Endothelial cell (in vitro differentiated cells): ENCODE data around the gene SDK2. TPM values are rescaled to one million over a fixed set of nuclear protein-coding genes. Genes with fewer than 3 reads are reported as not detected.
A peak's percentile ranks its signal among the peaks of the same experiment; 100 is the strongest.

ENCODE experiments used
- DNase-seq: peaks from one replicate; pipeline ENCODE4 v3.0.0; 2021; ENCODE audit warnings: low spot score
- H3K27ac Mint-ChIP-seq: one replicate; pipeline ENCODE4 v1.8.0; 2021; ENCODE audit warnings: mixed read lengths, inconsistent platforms; ENCODE audit not compliant: unreplicated experiment
- H3K27me3 Mint-ChIP-seq: one replicate; pipeline ENCODE4 v1.8.0; 2021; ENCODE audit warnings: mild to moderate bottlenecking, moderate library complexity, mixed read lengths, inconsistent platforms; ENCODE audit not compliant: unreplicated experiment
- H3K36me3 Mint-ChIP-seq: one replicate; pipeline ENCODE4 v1.8.0; 2021; ENCODE audit warnings: mild to moderate bottlenecking, low read depth, mixed read lengths, inconsistent platforms; ENCODE audit not compliant: unreplicated experiment
- H3K4me1 Mint-ChIP-seq: one replicate; pipeline ENCODE4 v1.8.0; 2021; ENCODE audit warnings: mild to moderate bottlenecking, mixed read lengths, inconsistent platforms; ENCODE audit not compliant: unreplicated experiment
- H3K4me3 Mint-ChIP-seq: one replicate; pipeline ENCODE4 v1.8.0; 2021; ENCODE audit warnings: mild to moderate bottlenecking, mixed read lengths, inconsistent platforms; ENCODE audit not compliant: unreplicated experiment
- H3K9me3 Mint-ChIP-seq: one replicate; pipeline ENCODE4 v1.8.0; 2021; ENCODE audit warnings: mixed read lengths, inconsistent platforms; ENCODE audit not compliant: unreplicated experiment
- total RNA-seq: library from RNA; stranded (reverse); fragmentation: NEBNext Ultra II Directional; extraction: Animal tissue kit (Norgen Biotek cat#: 25700); gene quantifications from one replicate; pipeline ENCODE4 v1.2.1, GENCODE V29; 2021; ENCODE audit not compliant: unreplicated experiment
- TF ChIP-seq, protein P1 (sequence below): fragments of 200-600 bp; sonication (generic); IDR thresholded peaks from one replicate; pipeline ENCODE4 v1.5.0; 2021; ENCODE audit warnings: antibody characterized with exemption; ENCODE audit not compliant: unreplicated experiment

The SDK2 gene
- total RNA-seq, 1 donor from 2014 or later: 2.4 TPM

DNA sequence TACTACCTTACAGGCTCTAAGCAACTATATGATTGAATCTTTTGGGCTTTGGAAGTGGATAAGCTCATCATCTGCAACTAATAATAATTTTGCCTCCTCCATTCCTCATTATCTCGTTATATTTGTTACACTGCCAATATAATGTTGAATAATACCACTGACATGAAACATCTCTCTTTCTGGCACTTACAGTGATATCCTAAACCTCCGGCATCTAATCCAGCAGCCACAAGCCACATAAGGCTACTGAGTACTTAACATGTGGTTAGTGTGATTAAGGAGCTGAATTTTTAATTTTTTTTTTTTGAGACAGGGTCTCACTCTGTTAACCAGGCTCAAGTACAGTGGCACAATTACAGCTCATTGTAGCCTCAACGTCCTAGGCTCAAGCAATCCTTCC, 342.1 kb downstream of the SDK2 start:
- no peak for DNase-seq
- TF ChIP-seq, protein P1, sequence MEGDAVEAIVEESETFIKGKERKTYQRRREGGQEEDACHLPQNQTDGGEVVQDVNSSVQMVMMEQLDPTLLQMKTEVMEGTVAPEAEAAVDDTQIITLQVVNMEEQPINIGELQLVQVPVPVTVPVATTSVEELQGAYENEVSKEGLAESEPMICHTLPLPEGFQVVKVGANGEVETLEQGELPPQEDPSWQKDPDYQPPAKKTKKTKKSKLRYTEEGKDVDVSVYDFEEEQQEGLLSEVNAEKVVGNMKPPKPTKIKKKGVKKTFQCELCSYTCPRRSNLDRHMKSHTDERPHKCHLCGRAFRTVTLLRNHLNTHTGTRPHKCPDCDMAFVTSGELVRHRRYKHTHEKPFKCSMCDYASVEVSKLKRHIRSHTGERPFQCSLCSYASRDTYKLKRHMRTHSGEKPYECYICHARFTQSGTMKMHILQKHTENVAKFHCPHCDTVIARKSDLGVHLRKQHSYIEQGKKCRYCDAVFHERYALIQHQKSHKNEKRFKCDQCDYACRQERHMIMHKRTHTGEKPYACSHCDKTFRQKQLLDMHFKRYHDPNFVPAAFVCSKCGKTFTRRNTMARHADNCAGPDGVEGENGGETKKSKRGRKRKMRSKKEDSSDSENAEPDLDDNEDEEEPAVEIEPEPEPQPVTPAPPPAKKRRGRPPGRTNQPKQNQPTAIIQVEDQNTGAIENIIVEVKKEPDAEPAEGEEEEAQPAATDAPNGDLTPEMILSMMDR: no peak
- Mint-ChIP-seq H3K4me3 (no peak overlapping the region), H3K9me3 (no peaks in the 10 kb centered on the region), H3K27me3 (no peaks in the 10 kb centered on the region), H3K36me3 (no peaks in the 10 kb centered on the region), H3K4me1 (peaks cover 29% of the 10 kb centered on the region), H3K27ac (no peak overlapping the region)

DNA sequence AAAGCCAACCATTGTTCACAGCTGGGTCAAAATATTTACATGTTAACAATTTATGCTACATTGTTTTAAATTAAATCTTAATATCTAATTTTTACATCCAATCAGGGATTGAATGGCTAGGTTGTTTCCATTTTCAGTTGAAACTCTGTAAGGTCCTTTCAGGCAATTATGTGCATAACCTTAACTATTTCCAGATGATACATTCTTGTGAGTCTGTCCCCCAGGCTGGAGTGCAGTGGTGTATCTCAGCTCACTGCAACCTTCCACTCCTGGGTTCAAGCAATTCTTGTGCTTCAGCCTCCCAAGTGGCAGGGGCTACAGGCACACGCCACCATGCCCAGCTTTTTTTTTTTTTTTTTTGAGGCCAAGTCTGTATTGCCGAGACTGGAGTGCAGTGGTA, 342.9 kb downstream of the SDK2 start:
- peaks cover 25% of the 10 kb centered on the region for H3K4me1 Mint-ChIP-seq
- no peaks in the 10 kb centered on the region for H3K36me3 Mint-ChIP-seq
- H3K27me3 Mint-ChIP-seq: no peaks in the 10 kb centered on the region
- H3K27ac Mint-ChIP-seq: no peak overlapping the region
- DNase-seq: no peak
- TF ChIP-seq, protein P1: no peak
- H3K4me3 Mint-ChIP-seq: no peak overlapping the region
- no peaks in the 10 kb centered on the region for H3K9me3 Mint-ChIP-seq

DNA sequence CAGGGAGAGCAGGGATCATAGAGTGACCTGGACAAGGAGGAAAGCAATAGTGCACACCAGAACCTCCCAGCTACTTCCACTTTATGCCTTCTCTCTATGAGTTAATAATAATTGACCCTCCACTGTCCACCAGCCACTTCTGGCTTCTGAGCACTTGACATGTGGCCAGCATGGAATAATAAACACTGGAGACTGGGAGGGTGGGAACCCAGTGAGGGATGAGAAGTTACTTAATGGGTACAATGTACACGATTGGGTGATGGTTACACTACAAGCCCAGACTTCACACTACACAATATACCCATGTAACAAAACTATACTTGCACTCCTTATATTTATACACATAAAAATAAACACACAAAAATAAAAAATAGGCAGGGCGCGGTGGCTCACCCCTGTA, 343.9 kb downstream of the SDK2 start:
- no peaks in the 10 kb centered on the region for H3K27me3 Mint-ChIP-seq
- peaks cover 18% of the 10 kb centered on the region for H3K4me1 Mint-ChIP-seq
- DNase-seq: no peak
- H3K36me3 Mint-ChIP-seq: no peaks in the 10 kb centered on the region
- H3K27ac Mint-ChIP-seq: no peak overlapping the region
- no peaks in the 10 kb centered on the region for H3K9me3 Mint-ChIP-seq
- TF ChIP-seq, protein P1: no peak
- no peak overlapping the region for H3K4me3 Mint-ChIP-seq

DNA sequence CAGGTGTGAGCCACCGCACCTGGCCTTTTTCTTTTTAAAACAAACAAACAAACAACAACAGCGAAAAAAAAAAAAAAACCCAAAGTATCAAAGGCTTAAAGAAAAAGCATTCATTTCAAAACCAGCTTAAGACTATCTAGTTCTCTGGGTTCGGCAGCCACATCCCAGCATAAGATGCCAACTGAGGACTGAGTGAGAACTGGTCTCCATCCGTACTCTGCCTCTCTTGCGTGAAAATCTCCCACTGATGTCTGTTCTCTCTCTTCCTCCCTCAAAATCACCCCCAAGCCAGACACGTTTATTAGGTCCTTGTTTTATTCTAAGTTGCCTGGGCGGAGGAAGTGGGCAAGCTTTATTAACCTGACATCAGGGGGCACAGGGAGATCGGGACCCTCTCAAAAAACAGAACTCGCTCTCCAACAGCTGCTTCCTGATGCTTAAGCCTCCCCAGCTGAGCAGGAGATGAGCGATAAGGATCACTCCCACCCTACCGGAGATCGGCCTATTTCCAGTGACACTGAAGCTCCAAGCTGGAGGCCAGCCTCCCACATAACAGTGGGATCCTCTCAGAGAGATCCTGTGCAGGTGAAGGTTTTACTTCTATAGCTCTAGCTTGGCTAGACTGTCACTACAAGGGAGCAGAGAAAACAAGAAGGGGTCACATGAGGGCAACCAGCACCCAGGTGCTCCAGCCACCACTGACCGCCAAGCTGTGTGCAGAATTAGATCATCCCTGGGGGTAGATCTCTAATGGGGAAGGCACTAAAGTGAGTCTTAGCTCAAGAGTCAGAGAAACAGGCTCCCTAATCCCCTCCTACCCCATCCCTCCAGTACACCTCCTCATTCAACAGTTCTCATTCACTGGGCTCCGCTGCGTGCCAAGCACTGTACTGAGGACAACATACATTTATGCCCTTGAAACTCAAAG, 346.0 kb downstream of the SDK2 start:
- no peak for DNase-seq
- Mint-ChIP-seq H3K36me3 (no peaks in the 10 kb centered on the region), H3K9me3 (no peaks in the 10 kb centered on the region), H3K27ac (peak overlapping the region; percentile 3), H3K4me3 (peak overlapping the region; percentile 23), H3K27me3 (no peaks in the 10 kb centered on the region), H3K4me1 (peaks cover 6% of the 10 kb centered on the region)
- TF ChIP-seq, protein P1: no peak

DNA sequence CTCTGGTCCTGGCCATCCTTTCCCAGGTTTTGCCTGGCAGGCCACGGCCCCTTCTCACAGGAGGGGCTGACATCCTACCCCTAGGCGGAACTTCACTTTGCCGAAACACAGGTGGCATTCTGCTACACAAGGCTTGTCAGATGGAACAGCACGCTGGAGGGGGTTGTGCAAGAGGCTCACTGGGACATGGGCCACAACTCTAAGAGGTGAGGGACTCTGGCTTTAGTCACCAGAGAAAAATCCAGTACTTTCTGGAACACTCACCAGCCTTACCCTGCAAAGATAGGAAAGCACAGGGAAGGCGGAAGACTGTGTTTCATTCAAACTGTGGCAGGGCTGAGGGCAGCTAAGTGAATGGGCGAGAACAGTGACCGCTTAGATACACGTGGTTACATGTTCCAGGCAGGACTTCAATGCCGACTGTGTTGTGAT, 350.7 kb downstream of the SDK2 start:
- no peak for DNase-seq
- TF ChIP-seq, protein P1: no peak
- no peak overlapping the region for H3K27ac Mint-ChIP-seq
- H3K4me3 Mint-ChIP-seq: no peak overlapping the region
- peaks cover 10% of the 10 kb centered on the region for H3K4me1 Mint-ChIP-seq
- H3K36me3 Mint-ChIP-seq: peaks cover 3% of the 10 kb centered on the region
- H3K27me3 Mint-ChIP-seq: no peaks in the 10 kb centered on the region
- no peaks in the 10 kb centered on the region for H3K9me3 Mint-ChIP-seq
